ENCODE measurements around the gene LMF1. TPM values are rescaled to one million over a fixed set of nuclear protein-coding genes. Genes with fewer than 3 reads are reported as not detected.

The LMF1 gene
- total RNA-seq, 1 experiment from 2014 or later, result 12.8 TPM

DNA sequence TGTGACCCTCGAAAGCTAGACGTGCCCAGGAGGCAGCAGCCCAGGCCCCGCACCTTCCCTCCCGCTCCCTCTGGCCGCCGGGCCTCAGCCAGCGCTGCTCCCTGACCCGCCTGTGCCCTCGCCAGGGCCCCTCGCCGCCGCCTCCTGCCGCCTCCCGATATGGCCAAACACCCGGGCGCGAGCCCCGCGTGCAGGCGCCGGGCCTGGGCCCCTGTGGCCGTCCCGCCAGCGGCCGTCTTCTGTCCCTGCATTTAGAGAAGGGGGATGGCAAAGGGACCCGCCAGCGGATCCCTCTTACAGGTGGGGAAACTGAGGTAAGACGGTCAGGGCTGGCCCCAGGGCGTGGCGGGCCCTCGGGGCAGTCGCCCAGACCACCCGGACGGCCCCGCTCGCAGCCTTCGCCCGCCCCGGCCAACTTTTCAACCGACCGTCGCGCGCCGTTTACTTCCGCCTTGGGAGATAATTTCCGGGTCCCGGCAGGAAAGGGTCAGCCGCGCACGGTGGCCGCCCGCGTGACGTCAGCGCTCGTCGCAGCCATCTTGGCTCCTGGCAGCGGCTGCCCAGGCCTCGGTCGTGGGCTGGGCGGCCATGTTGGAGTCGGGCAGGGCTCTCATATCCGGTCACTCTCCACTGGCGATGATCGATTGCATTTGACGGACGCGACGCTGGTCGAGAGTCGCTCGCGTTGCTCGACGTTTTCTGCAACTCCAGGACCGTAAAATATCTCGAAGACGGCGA is 163.3 kb downstream of the LMF1 start:
- ChIA-PET POLR2A (interaction anchor here (1.6 kb wide), 1 partner anchor 19 kb away, joined by 3 read pairs; the partner anchor contains the start of genes CHTF18 and RPUSD1), RAD21 (ENCODE audit: low non-redundant PET in 1 of 2, low total read pairs in 2 of 2, uncharacterized antibody in 2 of 2, unreplicated experiment in 2 of 2) (no interaction called here), CTCF (no interaction called here)
- ATAC-seq (peak; percentile 91), DNase-seq (ENCODE audit: low read depth, low spot score) (peak; percentile 87)
- Histone ChIP-seq H3K4me1 (ENCODE audit: control insufficient read depth in 1 of 2, insufficient read depth in 2 of 2, low read length in 2 of 2) (peaks cover 4 to 18% of the 10 kb centered on the region in 2 experiments; a peak in 3 of 4 replicates), H3K27ac (ENCODE audit: low read depth, low read length) (peak overlapping the region; percentile 99), H3K27me3 (ENCODE audit: insufficient read depth, low read length) (no peaks in the 10 kb centered on the region), H3K4me3 (replicated peaks in 1 of 2; ENCODE audit: low read depth in 1 of 2, low read length in 2 of 2) (peak overlapping the region; percentile 74 to 93), H2AFZ (ENCODE audit: low read depth, low read length, poor library complexity, severe bottlenecking) (peak overlapping the region; percentile 73), H3K79me2 (ENCODE audit: insufficient read depth, low read length) (peaks cover 10% of the 10 kb centered on the region; the same call in 1 of the 2 replicates), H3K36me3 (ENCODE audit: control insufficient read depth in 1 of 2, insufficient read depth in 2 of 2, low read length in 2 of 2) (no peaks in the 10 kb centered on the region), H3K9me2 (ENCODE audit: insufficient read depth) (no peaks in the 10 kb centered on the region), H3K9ac (ENCODE audit: low read length) (peak overlapping the region; percentile 86), H4K20me1 (ENCODE audit: insufficient read depth) (no peaks in the 10 kb centered on the region), H3K9me3 (ENCODE audit: control insufficient read depth in 1 of 2, insufficient read depth in 1 of 2, low read depth in 1 of 2, low read length in 2 of 2) (no peaks in the 10 kb centered on the region; a peak in 1 of 4 replicates), H3K4me2 (ENCODE audit: low read length) (peak overlapping the region; percentile 93)
- no TSS peak for BruUV-seq (replicated peaks)
- intact Hi-C loops (cut with micrococcal nuclease), result no loop called here
- TF ChIP-seq CEBPB (IDR thresholded peaks at IDR 0.05; ENCODE audit: low read depth) (no peak), ELF1 (IDR thresholded peaks at IDR 0.05; ENCODE audit: borderline replicate concordance, low read depth) (no peak; the same call in 1 of the 2 replicates), FOSL1 (IDR thresholded peaks at IDR 0.05; ENCODE audit: low read depth) (no peak), TCF7L2 (IDR thresholded peaks at IDR 0.05; ENCODE audit: borderline replicate concordance, extremely low read depth, insufficient read depth, insufficient read length) (peak; percentile 33), CBX3 (IDR thresholded peaks at IDR 0.05; ENCODE audit: low read depth) (no peak), POLR2AphosphoS5 (IDR thresholded peaks at IDR 0.05; ENCODE audit: low read depth, low read length) (peak; percentile 90), JUND (IDR thresholded peaks at IDR 0.05) (no peak), SIN3A (IDR thresholded peaks at IDR 0.05; ENCODE audit: low read depth) (peak; percentile 78), POLR2A (IDR thresholded peaks at IDR 0.05; ENCODE audit: borderline replicate concordance, extremely low read depth, insufficient read depth, insufficient read length) (peak; percentile 74), SRF (IDR thresholded peaks at IDR 0.05; ENCODE audit: low read depth) (no peak), RAD21 (IDR thresholded peaks at IDR 0.05; ENCODE audit: low read depth) (no peak), SP1 (IDR thresholded peaks at IDR 0.05; ENCODE audit: low read depth) (no peak; the same call in 1 of the 2 replicates), ZFX (IDR thresholded peaks at IDR 0.05) (peak; percentile 90; the same call in 1 of the 2 replicates), ZNF274 (IDR thresholded peaks at IDR 0.05; ENCODE audit: low read depth, low read length) (no peak), EZH2phosphoT487 (IDR thresholded peaks at IDR 0.05; ENCODE audit: borderline replicate concordance) (no peak), YY1 (IDR thresholded peaks at IDR 0.05; ENCODE audit: extremely low read depth, insufficient replicate concordance, low read depth, low read length) (peak; percentile 100), EGR1 (IDR thresholded peaks at IDR 0.05; ENCODE audit: low read depth) (peak; percentile 87)
- TF ChIP-seq, protein P1, sequence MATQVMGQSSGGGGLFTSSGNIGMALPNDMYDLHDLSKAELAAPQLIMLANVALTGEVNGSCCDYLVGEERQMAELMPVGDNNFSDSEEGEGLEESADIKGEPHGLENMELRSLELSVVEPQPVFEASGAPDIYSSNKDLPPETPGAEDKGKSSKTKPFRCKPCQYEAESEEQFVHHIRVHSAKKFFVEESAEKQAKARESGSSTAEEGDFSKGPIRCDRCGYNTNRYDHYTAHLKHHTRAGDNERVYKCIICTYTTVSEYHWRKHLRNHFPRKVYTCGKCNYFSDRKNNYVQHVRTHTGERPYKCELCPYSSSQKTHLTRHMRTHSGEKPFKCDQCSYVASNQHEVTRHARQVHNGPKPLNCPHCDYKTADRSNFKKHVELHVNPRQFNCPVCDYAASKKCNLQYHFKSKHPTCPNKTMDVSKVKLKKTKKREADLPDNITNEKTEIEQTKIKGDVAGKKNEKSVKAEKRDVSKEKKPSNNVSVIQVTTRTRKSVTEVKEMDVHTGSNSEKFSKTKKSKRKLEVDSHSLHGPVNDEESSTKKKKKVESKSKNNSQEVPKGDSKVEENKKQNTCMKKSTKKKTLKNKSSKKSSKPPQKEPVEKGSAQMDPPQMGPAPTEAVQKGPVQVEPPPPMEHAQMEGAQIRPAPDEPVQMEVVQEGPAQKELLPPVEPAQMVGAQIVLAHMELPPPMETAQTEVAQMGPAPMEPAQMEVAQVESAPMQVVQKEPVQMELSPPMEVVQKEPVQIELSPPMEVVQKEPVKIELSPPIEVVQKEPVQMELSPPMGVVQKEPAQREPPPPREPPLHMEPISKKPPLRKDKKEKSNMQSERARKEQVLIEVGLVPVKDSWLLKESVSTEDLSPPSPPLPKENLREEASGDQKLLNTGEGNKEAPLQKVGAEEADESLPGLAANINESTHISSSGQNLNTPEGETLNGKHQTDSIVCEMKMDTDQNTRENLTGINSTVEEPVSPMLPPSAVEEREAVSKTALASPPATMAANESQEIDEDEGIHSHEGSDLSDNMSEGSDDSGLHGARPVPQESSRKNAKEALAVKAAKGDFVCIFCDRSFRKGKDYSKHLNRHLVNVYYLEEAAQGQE (IDR thresholded peaks at IDR 0.05; ENCODE audit: low read depth), result no peak
- TF ChIP-seq, protein P2, sequence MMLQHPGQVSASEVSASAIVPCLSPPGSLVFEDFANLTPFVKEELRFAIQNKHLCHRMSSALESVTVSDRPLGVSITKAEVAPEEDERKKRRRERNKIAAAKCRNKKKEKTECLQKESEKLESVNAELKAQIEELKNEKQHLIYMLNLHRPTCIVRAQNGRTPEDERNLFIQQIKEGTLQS (IDR thresholded peaks at IDR 0.05), result no peak
- TF ChIP-seq, protein P3, sequence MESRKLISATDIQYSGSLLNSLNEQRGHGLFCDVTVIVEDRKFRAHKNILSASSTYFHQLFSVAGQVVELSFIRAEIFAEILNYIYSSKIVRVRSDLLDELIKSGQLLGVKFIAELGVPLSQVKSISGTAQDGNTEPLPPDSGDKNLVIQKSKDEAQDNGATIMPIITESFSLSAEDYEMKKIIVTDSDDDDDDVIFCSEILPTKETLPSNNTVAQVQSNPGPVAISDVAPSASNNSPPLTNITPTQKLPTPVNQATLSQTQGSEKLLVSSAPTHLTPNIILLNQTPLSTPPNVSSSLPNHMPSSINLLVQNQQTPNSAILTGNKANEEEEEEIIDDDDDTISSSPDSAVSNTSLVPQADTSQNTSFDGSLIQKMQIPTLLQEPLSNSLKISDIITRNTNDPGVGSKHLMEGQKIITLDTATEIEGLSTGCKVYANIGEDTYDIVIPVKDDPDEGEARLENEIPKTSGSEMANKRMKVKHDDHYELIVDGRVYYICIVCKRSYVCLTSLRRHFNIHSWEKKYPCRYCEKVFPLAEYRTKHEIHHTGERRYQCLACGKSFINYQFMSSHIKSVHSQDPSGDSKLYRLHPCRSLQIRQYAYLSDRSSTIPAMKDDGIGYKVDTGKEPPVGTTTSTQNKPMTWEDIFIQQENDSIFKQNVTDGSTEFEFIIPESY (IDR thresholded peaks at IDR 0.05; ENCODE audit: extremely low read depth, insufficient replicate concordance, low read length), result peak; percentile 44
- TF ChIP-seq, protein P4, sequence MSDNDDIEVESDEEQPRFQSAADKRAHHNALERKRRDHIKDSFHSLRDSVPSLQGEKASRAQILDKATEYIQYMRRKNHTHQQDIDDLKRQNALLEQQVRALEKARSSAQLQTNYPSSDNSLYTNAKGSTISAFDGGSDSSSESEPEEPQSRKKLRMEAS (IDR thresholded peaks at IDR 0.05), result peak; percentile 78

All from HCT116 (cell line).